Activated naive CD4-positive, alpha-beta T cell treated with anti-CD3 and anti-CD28 coated beads, Interleukin-2, amount 50 U/mL, for 24 hours (primary cell): ENCODE data around the gene TMEM125.

Experiments used
- H3K27ac Mint-ChIP-seq: one replicate; pipeline ENCODE4 v1.8.0; 2021; ENCODE audit warnings: mild to moderate bottlenecking, mixed read lengths
- H3K27me3 Mint-ChIP-seq: one replicate; pipeline ENCODE4 v1.8.0; 2021; ENCODE audit warnings: mixed read lengths
- H3K36me3 Mint-ChIP-seq: one replicate; pipeline ENCODE4 v1.8.0; 2021; ENCODE audit warnings: mixed read lengths
- H3K4me1 Mint-ChIP-seq: one replicate; pipeline ENCODE4 v1.8.0; 2021; ENCODE audit warnings: mixed read lengths
- H3K4me3 Mint-ChIP-seq: one replicate; pipeline ENCODE4 v1.8.0; 2021; ENCODE audit warnings: mild to moderate bottlenecking, mixed read lengths
- H3K9me3 Mint-ChIP-seq: one replicate; pipeline ENCODE4 v1.8.0; 2021; ENCODE audit warnings: mixed read lengths

TMEM125 gene

GRCh38 chr1:43319766-43320165 is 50.0 kb downstream of the TMEM125 start:
- no peak overlapping the region for H3K4me3 Mint-ChIP-seq
- peaks cover 8% of the 10 kb centered on the region for H3K36me3 Mint-ChIP-seq
- no peak overlapping the region for H3K27ac Mint-ChIP-seq

DNA sequence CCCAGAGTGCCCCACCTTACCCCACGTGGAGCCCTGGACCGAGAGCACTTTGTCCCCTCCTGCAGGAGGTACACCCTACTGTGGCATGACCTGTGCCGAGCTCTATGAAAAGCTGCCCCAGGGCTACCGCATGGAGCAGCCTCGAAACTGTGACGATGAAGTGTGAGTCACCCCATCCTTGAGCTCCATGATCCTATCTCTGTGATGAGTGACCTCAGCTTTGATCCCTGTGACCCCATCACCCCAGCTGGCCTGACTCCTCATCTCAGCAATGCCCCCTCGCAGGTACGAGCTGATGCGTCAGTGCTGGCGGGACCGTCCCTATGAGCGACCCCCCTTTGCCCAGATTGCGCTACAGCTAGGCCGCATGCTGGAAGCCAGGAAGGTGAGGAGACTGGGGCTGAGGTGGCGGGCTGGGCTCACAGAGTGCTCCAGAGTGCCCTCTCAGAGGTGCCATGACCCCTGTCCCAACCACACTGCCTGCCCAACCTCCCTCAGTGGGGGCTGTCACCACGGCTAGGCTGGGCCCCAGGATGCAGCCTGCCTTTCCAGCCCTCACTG is 51.6 kb downstream of the TMEM125 start:
- peaks cover 9% of the 10 kb centered on the region for H3K4me1 Mint-ChIP-seq
- no peaks in the 10 kb centered on the region for H3K9me3 Mint-ChIP-seq
- no peaks in the 10 kb centered on the region for H3K27me3 Mint-ChIP-seq
- H3K4me3 Mint-ChIP-seq: no peak overlapping the region
- H3K36me3 Mint-ChIP-seq: peaks cover 10% of the 10 kb centered on the region
- no peak overlapping the region for H3K27ac Mint-ChIP-seq

More at GRCh38 chr1:43319766-43320165, 50.0 kb downstream of the TMEM125 start:
- Mint-ChIP-seq H3K4me1 (peaks cover 7% of the 10 kb centered on the region), H3K27me3 (no peaks in the 10 kb centered on the region), H3K9me3 (no peaks in the 10 kb centered on the region)

- H3K27me3 Mint-ChIP-seq: no peaks in the 10 kb centered on the region
- H3K4me1 Mint-ChIP-seq: peaks cover 17% of the 10 kb centered on the region
- no peak overlapping the region for H3K4me3 Mint-ChIP-seq
- no peaks in the 10 kb centered on the region for H3K9me3 Mint-ChIP-seq
- H3K27ac Mint-ChIP-seq: no peak overlapping the region
- H3K36me3 Mint-ChIP-seq: peaks cover 10% of the 10 kb centered on the region
Observed at GRCh38 chr1:43322506-43322905, 52.7 kb downstream of the TMEM125 start.
